ENCODE data around the gene CCDC179. TPM values are rescaled to one million over a fixed set of nuclear protein-coding genes. Genes with fewer than 3 reads are reported as not detected.

Gene CCDC179
- total RNA-seq, 2 donors from 2014 or later: not detected

- Histone ChIP-seq H3K4me1 (replicated peaks) (no peaks in the 10 kb centered on the region), H3K27ac (no peak overlapping the region), H3K4me3 (no peak overlapping the region), H3K27me3 (replicated peaks; ENCODE audit: insufficient read depth) (no peaks in the 10 kb centered on the region), H3K9me3 (no peaks in the 10 kb centered on the region), H3K36me3 (no peaks in the 10 kb centered on the region)
- 57% methylated on average over 2 of the region's 2 CpGs for WGBS
- TF ChIP-seq POLR2A (IDR thresholded peaks at IDR 0.05): no peak
- TF ChIP-seq, protein P1, sequence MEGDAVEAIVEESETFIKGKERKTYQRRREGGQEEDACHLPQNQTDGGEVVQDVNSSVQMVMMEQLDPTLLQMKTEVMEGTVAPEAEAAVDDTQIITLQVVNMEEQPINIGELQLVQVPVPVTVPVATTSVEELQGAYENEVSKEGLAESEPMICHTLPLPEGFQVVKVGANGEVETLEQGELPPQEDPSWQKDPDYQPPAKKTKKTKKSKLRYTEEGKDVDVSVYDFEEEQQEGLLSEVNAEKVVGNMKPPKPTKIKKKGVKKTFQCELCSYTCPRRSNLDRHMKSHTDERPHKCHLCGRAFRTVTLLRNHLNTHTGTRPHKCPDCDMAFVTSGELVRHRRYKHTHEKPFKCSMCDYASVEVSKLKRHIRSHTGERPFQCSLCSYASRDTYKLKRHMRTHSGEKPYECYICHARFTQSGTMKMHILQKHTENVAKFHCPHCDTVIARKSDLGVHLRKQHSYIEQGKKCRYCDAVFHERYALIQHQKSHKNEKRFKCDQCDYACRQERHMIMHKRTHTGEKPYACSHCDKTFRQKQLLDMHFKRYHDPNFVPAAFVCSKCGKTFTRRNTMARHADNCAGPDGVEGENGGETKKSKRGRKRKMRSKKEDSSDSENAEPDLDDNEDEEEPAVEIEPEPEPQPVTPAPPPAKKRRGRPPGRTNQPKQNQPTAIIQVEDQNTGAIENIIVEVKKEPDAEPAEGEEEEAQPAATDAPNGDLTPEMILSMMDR (IDR thresholded peaks at IDR 0.05): no peak
- TF ChIP-seq POLR2AphosphoS5 (IDR thresholded peaks at IDR 0.05): no peak
- intact Hi-C loops (cut with DNase I): no loop called here
- no peak for DNase-seq (ENCODE audit: low spot score)
Observed at GRCh38 chr11:22807391-22807790, 52.9 kb downstream of the CCDC179 start.

DNA sequence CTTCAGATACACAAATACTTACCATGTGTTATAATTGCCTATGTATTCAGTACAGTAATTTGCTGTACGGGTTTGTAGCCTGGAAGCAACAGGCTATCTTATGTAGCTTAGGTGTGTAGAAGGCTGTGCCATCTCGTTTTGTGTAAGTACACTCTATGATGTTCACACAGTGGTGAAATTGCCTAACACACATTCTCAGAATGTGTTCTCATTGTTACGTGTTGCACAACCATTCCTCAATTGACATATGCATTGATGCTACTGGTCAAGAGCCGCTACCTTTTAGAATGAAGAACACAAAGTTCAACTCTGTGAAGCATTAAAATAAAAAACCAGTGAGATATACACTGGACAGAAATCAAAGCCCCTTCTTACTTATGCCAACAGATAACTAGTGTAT, 57.4 kb downstream of the CCDC179 start:
- H3K9me3 ChIP-seq: no peaks in the 10 kb centered on the region
- H3K36me3 ChIP-seq: no peaks in the 10 kb centered on the region
- DNase-seq (ENCODE audit: low spot score): no peak
- TF ChIP-seq, protein P1 (IDR thresholded peaks at IDR 0.05): no peak
- TF ChIP-seq POLR2A (IDR thresholded peaks at IDR 0.05): no peak
- no peak for TF ChIP-seq POLR2AphosphoS5 (IDR thresholded peaks at IDR 0.05)
- no peak overlapping the region for H3K4me3 ChIP-seq
- intact Hi-C loops (cut with DNase I): no loop called here
- no peaks in the 10 kb centered on the region for H3K27me3 ChIP-seq (replicated peaks; ENCODE audit: insufficient read depth)
- no peaks in the 10 kb centered on the region for H3K4me1 ChIP-seq (replicated peaks)
- H3K27ac ChIP-seq: no peak overlapping the region
- WGBS: 87% methylated on average over 4 of the region's 4 CpGs

DNA sequence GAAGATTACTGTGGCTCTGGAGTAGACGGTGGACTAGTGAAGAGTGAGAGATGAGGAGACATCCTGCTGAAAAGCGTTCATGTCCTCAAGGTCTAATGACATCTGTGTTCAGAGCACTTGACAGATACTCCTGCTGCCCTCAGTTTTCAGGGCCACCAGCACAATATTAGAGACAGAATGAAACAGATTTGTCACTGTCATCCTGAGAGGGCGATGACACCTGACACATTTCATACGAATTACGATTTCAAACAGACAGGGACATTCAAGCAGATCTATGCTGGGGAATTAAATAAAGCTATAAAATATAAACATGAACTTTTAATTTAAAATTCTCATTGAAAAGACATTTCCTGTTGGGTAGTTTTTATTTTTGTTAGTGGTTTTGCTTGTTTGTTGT, 59.8 kb downstream of the CCDC179 start:
- 75% methylated on average over 5 of the region's 5 CpGs for WGBS
- Histone ChIP-seq H3K27me3 (replicated peaks; ENCODE audit: insufficient read depth) (no peaks in the 10 kb centered on the region), H3K4me1 (replicated peaks) (no peaks in the 10 kb centered on the region), H3K4me3 (no peak overlapping the region), H3K9me3 (no peaks in the 10 kb centered on the region), H3K27ac (no peak overlapping the region), H3K36me3 (no peaks in the 10 kb centered on the region)
- TF ChIP-seq POLR2AphosphoS5 (IDR thresholded peaks at IDR 0.05) (no peak), POLR2A (IDR thresholded peaks at IDR 0.05) (no peak)
- TF ChIP-seq, protein P1 (IDR thresholded peaks at IDR 0.05): no peak
- intact Hi-C loops (cut with DNase I): no loop called here
- no peak for DNase-seq (ENCODE audit: low spot score)

GRCh38 chr11:22798901-22799300, 61.4 kb downstream of the CCDC179 start:
- Histone ChIP-seq H3K4me1 (replicated peaks) (no peaks in the 10 kb centered on the region), H3K36me3 (no peaks in the 10 kb centered on the region), H3K4me3 (no peak overlapping the region), H3K27me3 (replicated peaks; ENCODE audit: insufficient read depth) (no peaks in the 10 kb centered on the region), H3K9me3 (no peaks in the 10 kb centered on the region), H3K27ac (no peak overlapping the region)
- no peak for TF ChIP-seq POLR2AphosphoS5 (IDR thresholded peaks at IDR 0.05)
- TF ChIP-seq POLR2A (IDR thresholded peaks at IDR 0.05): no peak
- TF ChIP-seq, protein P1 (IDR thresholded peaks at IDR 0.05): no peak
- 25% methylated on average over 1 of the region's 1 CpG for WGBS
- no peak for DNase-seq (ENCODE audit: low spot score)
- intact Hi-C loops (cut with DNase I): no loop called here

DNA sequence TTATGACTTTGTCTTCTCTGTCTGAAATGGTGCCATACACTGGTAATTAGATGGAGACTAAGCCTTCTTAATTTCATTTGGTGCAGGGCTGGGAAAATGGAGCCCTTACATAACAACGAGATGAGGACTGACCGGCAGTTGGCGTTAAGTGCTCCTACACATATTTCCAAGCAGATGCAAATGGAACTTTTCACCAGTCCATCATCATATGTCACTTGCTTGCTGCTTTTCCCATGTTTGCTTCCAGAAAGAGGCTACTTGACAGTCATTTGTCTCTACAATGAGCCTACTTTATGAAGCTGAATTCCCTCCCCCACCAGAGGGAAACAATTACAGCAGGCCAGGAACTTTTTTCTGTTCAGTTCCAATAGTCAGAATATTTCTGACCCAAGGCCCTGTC, 63.2 kb downstream of the CCDC179 start:
- Histone ChIP-seq H3K4me1 (replicated peaks) (no peaks in the 10 kb centered on the region), H3K4me3 (no peak overlapping the region), H3K36me3 (no peaks in the 10 kb centered on the region), H3K27ac (no peak overlapping the region), H3K27me3 (replicated peaks; ENCODE audit: insufficient read depth) (no peaks in the 10 kb centered on the region), H3K9me3 (no peaks in the 10 kb centered on the region)
- DNase-seq (ENCODE audit: low spot score): no peak
- 93% methylated on average over 3 of the region's 3 CpGs for WGBS
- TF ChIP-seq POLR2AphosphoS5 (IDR thresholded peaks at IDR 0.05): no peak
- TF ChIP-seq, protein P1 (IDR thresholded peaks at IDR 0.05): no peak
- TF ChIP-seq POLR2A (IDR thresholded peaks at IDR 0.05): no peak
- intact Hi-C loops (cut with DNase I): no loop called here

Other genes starting within 250 kb of the CCDC179 start
- gene FANCF, start 234.7 kb downstream of the CCDC179 start, total RNA-seq: 10 to 100 TPM; 13.1 to 26.0 TPM
- 1 to 10 TPM; 4.2 to 7.0 TPM for gene GAS2, start 193.9 kb downstream of the CCDC179 start, total RNA-seq
- 10 to 100 TPM; 13.6 to 23.5 TPM for gene SVIP, start 30.7 kb downstream of the CCDC179 start, total RNA-seq